Neural crest cell (in vitro differentiated cells): Measurements from ENCODE around the gene MAPRE2. TPM values are rescaled to one million over a fixed set of nuclear protein-coding genes. Genes with fewer than 3 reads are reported as not detected.

Source experiments
- DNase-seq: peaks from one replicate; pipeline ENCODE4 v3.0.0; 2021; ENCODE audit warnings: low read depth, mixed read lengths, low spot score
- H3K27ac Mint-ChIP-seq: one replicate; pipeline ENCODE4 v1.8.0; 2021; ENCODE audit warnings: mild to moderate bottlenecking, mixed read lengths; ENCODE audit not compliant: unreplicated experiment
- H3K27me3 Mint-ChIP-seq: 2 replicates; pipeline ENCODE4 v1.8.0; 2021; ENCODE audit warnings: low read depth, mild to moderate bottlenecking, mixed read lengths
- H3K36me3 Mint-ChIP-seq: 2 replicates; pipeline ENCODE4 v1.8.0; 2021; ENCODE audit warnings: low read depth, mild to moderate bottlenecking, mixed read lengths
- H3K4me1 Mint-ChIP-seq: 2 replicates; pipeline ENCODE4 v1.8.0; 2021; ENCODE audit warnings: mixed read lengths
- H3K4me3 Mint-ChIP-seq: one replicate; pipeline ENCODE4 v1.8.0; 2021; ENCODE audit warnings: mild to moderate bottlenecking, mixed read lengths
- H3K9me3 Mint-ChIP-seq: 2 replicates; pipeline ENCODE4 v1.8.0; 2021; ENCODE audit warnings: mixed read lengths
- total RNA-seq: library from RNA; stranded (reverse); gene quantifications from 2 replicates; pipeline ENCODE4 v1.2.1, GENCODE V29; 2021
- TF ChIP-seq, protein P1 (sequence below): fragments of 200-600 bp; sonication (generic); conservative IDR thresholded peaks from 2 replicates; pipeline ENCODE4 v1.5.0; 2021; ENCODE audit warnings: antibody characterized with exemption, mild to moderate bottlenecking

MAPRE2 gene
- total RNA-seq, 1 donor from 2014 or later = 35.5 TPM

DNA sequence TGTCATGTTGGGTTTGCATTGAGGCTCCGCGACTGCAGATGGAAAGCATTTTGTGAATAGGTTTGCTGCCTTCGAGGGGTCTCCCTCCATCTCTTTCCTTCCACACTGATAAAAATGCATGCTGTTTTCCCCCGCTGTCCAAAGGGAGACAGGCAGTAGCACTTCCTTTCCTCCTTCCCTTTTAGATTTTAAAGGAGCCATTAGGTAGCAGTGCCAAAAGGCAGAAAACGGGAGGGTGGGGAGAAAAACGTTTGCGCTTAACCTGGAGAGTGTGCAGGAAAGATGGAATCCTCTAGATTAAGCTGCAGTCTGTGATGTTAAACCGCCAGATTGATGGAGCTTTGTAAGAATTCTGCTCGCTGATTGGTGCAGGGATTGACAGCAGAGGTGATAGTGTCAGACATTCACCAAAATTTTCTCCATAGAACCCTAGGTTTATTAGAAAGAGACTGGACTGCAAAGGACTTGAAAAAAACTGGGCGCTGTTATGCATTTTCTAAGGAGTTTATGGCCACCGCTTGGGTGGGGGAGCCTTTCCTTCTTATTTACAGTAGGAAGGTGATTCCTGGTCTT, 688 bp downstream of the MAPRE2 start:
- Mint-ChIP-seq H3K36me3 (no peaks in the 10 kb centered on the region), H3K4me1 (peaks cover 56% of the 10 kb centered on the region), H3K27ac (peak overlapping the region; percentile 98), H3K4me3 (peak overlapping the region; percentile 89), H3K9me3 (no peaks in the 10 kb centered on the region), H3K27me3 (no peaks in the 10 kb centered on the region)
- TF ChIP-seq, protein P1, sequence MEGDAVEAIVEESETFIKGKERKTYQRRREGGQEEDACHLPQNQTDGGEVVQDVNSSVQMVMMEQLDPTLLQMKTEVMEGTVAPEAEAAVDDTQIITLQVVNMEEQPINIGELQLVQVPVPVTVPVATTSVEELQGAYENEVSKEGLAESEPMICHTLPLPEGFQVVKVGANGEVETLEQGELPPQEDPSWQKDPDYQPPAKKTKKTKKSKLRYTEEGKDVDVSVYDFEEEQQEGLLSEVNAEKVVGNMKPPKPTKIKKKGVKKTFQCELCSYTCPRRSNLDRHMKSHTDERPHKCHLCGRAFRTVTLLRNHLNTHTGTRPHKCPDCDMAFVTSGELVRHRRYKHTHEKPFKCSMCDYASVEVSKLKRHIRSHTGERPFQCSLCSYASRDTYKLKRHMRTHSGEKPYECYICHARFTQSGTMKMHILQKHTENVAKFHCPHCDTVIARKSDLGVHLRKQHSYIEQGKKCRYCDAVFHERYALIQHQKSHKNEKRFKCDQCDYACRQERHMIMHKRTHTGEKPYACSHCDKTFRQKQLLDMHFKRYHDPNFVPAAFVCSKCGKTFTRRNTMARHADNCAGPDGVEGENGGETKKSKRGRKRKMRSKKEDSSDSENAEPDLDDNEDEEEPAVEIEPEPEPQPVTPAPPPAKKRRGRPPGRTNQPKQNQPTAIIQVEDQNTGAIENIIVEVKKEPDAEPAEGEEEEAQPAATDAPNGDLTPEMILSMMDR = no peak
- DNase-seq = no peak

GRCh38 chr18:35042389-35043071, 1.3 kb downstream of the MAPRE2 start:
- Mint-ChIP-seq H3K4me3 (peak overlapping the region; percentile 89), H3K27me3 (no peaks in the 10 kb centered on the region), H3K36me3 (no peaks in the 10 kb centered on the region), H3K4me1 (peaks cover 61% of the 10 kb centered on the region), H3K9me3 (no peaks in the 10 kb centered on the region), H3K27ac (no peak overlapping the region)
- TF ChIP-seq, protein P1 = no peak
- no peak for DNase-seq

- H3K4me1 Mint-ChIP-seq = peaks cover 61% of the 10 kb centered on the region
Observed at GRCh38 chr18:35043207-35043606, 2.0 kb downstream of the MAPRE2 start.

DNA sequence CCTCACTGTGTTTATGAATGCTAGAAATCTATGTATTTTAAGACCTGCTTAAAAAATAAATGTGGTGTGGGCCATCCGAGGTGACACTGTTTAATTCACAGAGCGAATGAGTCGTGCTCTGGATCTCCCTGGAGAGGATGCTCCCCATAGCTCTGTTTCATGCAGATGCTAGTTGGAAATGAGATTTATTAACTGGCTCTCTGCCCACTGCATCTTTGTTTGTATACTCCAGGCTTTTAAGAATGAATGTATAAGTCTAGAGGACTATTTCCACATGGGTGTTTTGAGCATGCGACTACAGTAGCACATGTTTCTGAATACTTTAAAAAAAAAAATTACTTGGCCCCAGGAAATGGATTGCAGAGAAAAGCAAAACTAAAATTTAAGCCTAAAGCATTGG, 3.9 kb downstream of the MAPRE2 start:
- DNase-seq = no peak
- no peak overlapping the region for H3K27ac Mint-ChIP-seq
- TF ChIP-seq, protein P1 = no peak
- peak overlapping the region; percentile 43 for H3K4me3 Mint-ChIP-seq
- no peaks in the 10 kb centered on the region for H3K9me3 Mint-ChIP-seq
- H3K36me3 Mint-ChIP-seq = peaks cover 3% of the 10 kb centered on the region
- H3K27me3 Mint-ChIP-seq = no peaks in the 10 kb centered on the region
- H3K4me1 Mint-ChIP-seq = peaks cover 66% of the 10 kb centered on the region

More at GRCh38 chr18:35043207-35043606, 2.0 kb downstream of the MAPRE2 start:
- peaks cover 3% of the 10 kb centered on the region for H3K36me3 Mint-ChIP-seq
- no peak for DNase-seq
- no peaks in the 10 kb centered on the region for H3K9me3 Mint-ChIP-seq
- H3K27ac Mint-ChIP-seq = no peak overlapping the region
- TF ChIP-seq, protein P1 = no peak
- H3K27me3 Mint-ChIP-seq = no peaks in the 10 kb centered on the region
- peak overlapping the region; percentile 89 for H3K4me3 Mint-ChIP-seq

DNA sequence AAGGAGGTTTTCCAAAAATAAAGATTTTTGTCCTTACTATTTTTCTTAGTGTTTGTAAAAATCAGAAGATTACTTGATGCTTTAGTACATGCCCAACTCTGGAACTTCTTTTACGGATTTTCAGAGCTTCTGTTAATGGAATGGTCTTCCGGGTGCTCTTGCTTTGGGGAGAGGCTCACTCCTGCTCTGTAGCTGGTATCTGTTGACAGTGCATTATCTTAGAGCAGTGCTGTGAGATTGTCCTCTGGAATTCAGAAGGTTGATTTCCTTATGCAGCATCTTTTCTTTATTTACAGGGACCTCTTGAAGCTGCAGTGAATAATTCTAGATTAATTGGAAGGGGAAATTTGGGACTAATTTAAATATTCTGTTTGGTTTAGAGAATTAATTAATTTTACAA, 4.6 kb downstream of the MAPRE2 start:
- no peak overlapping the region for H3K27ac Mint-ChIP-seq
- peaks cover 3% of the 10 kb centered on the region for H3K36me3 Mint-ChIP-seq
- peaks cover 66% of the 10 kb centered on the region for H3K4me1 Mint-ChIP-seq
- TF ChIP-seq, protein P1 = no peak
- no peaks in the 10 kb centered on the region for H3K9me3 Mint-ChIP-seq
- no peak for DNase-seq
- no peaks in the 10 kb centered on the region for H3K27me3 Mint-ChIP-seq
- no peak overlapping the region for H3K4me3 Mint-ChIP-seq
